NB4 (cell line): ENCODE results near the gene SEH1L.

Source experiments
- POLR2A ChIP-seq: IDR thresholded peaks from 2 replicates; pipeline ENCODE4 v1.6.1; 2011; ENCODE audit warnings: mild to moderate bottlenecking; ENCODE audit not compliant: insufficient read length; ENCODE audit errors: extremely low read depth
- TF ChIP-seq, protein P1 (sequence below): IDR thresholded peaks from 2 replicates; pipeline ENCODE4 v1.6.1; 2011; ENCODE audit warnings: low read depth, low read length
- TF ChIP-seq, protein P2 (sequence below): IDR thresholded peaks from one replicate; pipeline ENCODE4 v1.5.1; 2012; ENCODE audit warnings: low read depth, low read length

- TF ChIP-seq, protein P1, sequence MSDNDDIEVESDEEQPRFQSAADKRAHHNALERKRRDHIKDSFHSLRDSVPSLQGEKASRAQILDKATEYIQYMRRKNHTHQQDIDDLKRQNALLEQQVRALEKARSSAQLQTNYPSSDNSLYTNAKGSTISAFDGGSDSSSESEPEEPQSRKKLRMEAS: no peak
- TF ChIP-seq POLR2A: no peak
- TF ChIP-seq, protein P2, sequence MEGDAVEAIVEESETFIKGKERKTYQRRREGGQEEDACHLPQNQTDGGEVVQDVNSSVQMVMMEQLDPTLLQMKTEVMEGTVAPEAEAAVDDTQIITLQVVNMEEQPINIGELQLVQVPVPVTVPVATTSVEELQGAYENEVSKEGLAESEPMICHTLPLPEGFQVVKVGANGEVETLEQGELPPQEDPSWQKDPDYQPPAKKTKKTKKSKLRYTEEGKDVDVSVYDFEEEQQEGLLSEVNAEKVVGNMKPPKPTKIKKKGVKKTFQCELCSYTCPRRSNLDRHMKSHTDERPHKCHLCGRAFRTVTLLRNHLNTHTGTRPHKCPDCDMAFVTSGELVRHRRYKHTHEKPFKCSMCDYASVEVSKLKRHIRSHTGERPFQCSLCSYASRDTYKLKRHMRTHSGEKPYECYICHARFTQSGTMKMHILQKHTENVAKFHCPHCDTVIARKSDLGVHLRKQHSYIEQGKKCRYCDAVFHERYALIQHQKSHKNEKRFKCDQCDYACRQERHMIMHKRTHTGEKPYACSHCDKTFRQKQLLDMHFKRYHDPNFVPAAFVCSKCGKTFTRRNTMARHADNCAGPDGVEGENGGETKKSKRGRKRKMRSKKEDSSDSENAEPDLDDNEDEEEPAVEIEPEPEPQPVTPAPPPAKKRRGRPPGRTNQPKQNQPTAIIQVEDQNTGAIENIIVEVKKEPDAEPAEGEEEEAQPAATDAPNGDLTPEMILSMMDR: no peak
Observed at GRCh38 chr18:12946549-12947284, 1.1 kb upstream of the SEH1L start.
